Ishikawa (cell line): Measurements from ENCODE around the gene PLD1.

Source experiments
- CEBPB ChIP-seq: IDR thresholded peaks from 2 replicates; pipeline ENCODE4 v1.6.1; 2012
- EP300 ChIP-seq: IDR thresholded peaks from 2 replicates; pipeline ENCODE4 v1.6.1; 2012; ENCODE audit warnings: borderline replicate concordance
- FOXM1 ChIP-seq: IDR thresholded peaks from 2 replicates; pipeline ENCODE4 v1.6.1; 2012; ENCODE audit warnings: low read depth, borderline replicate concordance
- NFIC ChIP-seq: IDR thresholded peaks from 2 replicates; pipeline ENCODE4 v1.6.1; 2012
- RAD21 ChIP-seq: IDR thresholded peaks from 2 replicates; pipeline ENCODE4 v1.6.1; 2012; ENCODE audit warnings: low read depth
- TCF12 ChIP-seq: IDR thresholded peaks from 2 replicates; pipeline ENCODE4 v1.6.1; 2012; ENCODE audit warnings: low read depth
- TEAD4 ChIP-seq: IDR thresholded peaks from 2 replicates; pipeline ENCODE4 v1.6.1; 2012
- TF ChIP-seq, protein P1 (sequence below): IDR thresholded peaks from 2 replicates; pipeline ENCODE4 v1.6.1; 2012
- TF ChIP-seq, protein P2 (sequence below): IDR thresholded peaks from 2 replicates; pipeline ENCODE4 v1.6.1; 2012

DNA sequence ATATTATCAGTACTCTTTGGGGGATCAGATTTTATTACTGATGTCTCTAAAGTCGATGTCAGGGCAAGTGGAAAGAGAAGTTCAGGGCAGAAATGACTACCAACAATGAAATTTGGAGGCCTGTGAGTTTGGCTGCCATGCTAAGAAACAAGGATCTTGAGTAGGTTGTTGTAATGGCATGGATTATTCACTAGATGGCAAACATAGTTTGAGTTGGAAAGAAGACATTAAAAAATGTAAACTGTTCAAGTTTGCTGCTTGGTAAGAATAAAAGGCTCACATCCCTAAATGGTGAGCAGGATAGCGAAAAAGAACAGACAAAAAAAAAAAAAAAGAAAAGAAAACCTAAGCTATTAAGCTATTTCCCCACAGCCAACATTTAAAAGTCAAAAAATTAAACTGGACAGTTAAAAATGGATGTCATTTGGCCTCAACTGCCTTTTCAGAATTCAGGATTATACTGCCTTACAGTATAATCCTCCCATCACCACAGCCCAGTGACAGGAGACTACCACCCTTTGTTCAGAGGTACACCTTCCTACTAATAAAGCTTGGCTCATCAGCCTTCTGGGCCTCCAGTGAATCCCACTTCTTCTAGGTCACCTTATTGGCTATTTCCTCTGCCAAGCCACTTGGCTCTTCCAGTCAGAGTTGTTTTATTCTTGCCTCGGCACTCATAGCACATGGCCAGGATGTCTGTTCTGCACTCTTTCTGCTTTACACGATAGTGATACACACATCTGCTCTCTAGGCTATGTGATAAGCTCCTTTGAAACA, 163.7 kb downstream of the PLD1 start:
- TF ChIP-seq RAD21: peak; percentile 88
- TF ChIP-seq EP300: no peak
- TF ChIP-seq, protein P1, sequence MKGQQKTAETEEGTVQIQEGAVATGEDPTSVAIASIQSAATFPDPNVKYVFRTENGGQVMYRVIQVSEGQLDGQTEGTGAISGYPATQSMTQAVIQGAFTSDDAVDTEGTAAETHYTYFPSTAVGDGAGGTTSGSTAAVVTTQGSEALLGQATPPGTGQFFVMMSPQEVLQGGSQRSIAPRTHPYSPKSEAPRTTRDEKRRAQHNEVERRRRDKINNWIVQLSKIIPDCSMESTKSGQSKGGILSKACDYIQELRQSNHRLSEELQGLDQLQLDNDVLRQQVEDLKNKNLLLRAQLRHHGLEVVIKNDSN: no peak
- no peak for TF ChIP-seq NFIC
- TF ChIP-seq FOXM1: no peak
- no peak for TF ChIP-seq TEAD4
- no peak for TF ChIP-seq TCF12
- TF ChIP-seq, protein P2, sequence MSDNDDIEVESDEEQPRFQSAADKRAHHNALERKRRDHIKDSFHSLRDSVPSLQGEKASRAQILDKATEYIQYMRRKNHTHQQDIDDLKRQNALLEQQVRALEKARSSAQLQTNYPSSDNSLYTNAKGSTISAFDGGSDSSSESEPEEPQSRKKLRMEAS: no peak
- no peak for TF ChIP-seq CEBPB
